NCI-H446 (cell line): Measurements from ENCODE around the gene BOD1.
A peak's percentile ranks its signal among the peaks of the same experiment; 100 is the strongest.

Source experiments
- DNase-seq, 2 experiments: peaks; one replicate each; lab custom pipeline; 2025; lab: John Stamatoyannopoulos, UW

The BOD1 gene

DNA sequence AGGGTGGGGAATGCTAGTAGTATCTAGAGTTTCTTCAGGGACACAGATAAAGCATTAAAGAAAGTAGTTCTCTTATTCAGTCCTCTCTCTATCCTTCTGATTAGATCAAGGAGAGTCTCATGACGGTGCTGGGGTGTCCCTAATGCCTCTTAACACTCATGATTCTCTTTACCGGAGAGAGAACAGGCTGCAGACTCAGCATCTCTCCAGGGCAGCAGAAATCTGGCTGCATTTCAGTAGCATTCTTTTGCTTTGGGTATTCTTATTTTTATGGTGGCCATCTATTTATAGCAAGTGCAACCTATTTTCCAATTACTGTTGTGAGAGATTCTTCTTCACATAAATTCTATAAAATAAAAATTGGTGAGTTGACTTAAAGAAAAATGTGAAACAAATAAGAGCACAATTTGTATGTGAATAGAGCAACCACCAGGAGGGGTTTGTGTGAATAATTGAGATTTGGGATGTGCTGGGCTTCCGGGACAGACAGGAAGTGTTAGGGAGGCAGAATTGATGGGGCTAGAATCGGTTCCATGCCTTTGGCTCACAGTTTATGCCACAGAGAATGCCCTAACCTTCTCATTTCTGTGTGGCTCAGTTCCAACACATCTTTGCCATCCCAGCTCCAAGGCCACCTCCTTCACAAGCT, 23.8 kb upstream of the BOD1 start:
- DNase-seq = no peak

DNA sequence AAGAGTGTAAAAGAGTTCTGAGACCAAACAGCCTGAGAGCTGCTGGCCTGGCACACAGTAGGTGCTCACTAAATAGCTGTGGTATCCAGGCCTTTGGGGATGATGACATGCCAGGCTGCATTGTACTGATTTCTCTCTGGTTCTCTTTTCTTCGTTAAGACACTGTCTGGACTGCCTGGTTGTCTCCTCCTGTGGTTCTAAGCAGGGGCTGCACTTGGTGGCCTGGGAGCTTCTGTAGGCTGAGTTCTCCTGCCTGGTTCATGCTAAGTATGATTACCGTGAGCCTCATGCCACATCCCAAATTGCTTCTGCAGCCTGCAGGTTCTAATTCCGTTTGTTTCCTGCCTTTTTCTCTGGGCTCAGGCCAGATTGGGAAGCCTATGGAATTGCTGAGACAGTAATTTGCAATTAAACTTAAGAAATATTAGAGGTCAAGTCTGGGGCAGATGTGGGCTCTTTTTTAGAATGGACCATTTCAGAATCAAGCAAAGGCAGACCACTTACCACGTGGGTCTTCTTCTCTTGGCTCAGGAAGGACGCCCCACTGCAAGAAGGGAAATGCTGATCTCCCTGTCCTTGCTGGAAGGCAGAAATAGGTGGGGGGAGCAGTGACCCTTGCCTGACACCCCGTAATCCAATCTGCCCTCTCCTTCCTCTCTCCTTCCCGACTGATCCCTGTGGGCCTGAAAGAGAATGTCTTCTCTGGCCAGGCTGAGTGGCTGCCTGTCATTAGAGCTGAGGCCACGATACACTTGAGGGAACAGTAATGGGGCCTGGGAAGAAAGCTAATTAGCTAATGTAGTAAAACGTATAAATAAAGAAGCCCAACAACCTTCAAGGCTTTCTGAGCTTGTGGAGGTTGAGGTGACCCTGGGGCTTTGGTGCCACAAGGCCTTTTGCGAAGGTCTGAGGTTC, 21.9 kb upstream of the BOD1 start:
- DNase-seq = no peak

DNA sequence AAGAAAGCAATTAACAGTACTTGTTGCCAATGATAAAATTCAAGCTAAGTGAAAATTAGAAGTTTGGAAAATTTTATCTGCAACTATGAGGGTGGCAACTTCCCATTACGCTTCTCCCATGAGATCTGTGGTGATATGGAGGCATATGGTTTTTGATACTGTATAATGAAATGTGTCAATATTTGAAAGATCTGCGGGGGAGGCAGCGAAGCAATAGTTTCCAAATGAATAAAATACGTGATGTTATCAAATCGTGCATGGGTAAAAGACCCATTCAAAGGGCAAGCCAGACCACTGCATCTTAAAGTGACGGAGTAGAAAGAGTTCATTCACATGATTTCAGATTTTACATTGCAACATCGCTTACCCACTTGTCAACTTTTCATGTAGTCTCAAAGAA, 20.9 kb upstream of the BOD1 start:
- no peak for DNase-seq

DNA sequence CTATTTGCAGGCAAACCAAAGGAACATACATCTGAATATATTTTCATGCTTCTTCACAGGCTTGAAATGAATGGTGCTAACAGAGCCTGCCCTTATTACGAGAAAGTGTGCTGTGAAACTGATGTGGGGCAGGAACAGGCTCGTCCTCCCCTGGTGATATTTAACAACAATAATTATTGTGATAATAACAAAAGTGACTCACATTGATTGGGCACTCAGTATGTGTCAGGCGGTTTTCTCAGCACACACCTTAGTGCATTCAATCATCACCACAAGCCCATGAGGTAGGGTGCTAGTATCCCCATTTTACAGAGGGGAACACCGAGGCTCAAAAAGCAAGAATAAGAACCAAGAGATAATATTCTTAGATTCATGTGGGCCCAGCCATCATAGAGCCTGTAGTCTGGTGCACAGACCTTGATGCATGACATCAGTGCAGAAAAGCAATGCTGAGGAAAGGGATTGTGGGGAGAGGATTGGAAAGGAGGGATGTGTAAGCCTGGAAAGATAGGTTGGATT, 18.1 kb upstream of the BOD1 start:
- DNase-seq = no peak

DNA sequence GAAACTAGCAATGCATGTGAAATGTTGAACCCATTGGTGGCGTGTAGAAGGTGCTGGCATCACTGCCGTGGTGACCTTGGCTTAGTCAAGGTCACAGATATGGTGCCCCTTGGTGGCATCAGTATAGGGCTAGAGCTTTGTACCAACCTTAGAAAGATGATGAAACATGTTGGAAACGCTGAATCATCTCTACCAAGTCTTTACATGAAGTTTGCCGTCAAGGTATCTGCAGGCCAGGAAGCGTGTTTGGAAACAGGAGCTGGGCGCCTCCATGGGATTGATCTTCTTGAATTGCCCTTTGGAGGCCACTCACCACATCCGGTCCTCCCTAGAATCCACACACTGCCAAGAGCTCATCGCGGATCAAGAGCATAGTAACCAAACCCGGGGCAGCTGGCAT, 16.9 kb upstream of the BOD1 start:
- DNase-seq = no peak

DNA sequence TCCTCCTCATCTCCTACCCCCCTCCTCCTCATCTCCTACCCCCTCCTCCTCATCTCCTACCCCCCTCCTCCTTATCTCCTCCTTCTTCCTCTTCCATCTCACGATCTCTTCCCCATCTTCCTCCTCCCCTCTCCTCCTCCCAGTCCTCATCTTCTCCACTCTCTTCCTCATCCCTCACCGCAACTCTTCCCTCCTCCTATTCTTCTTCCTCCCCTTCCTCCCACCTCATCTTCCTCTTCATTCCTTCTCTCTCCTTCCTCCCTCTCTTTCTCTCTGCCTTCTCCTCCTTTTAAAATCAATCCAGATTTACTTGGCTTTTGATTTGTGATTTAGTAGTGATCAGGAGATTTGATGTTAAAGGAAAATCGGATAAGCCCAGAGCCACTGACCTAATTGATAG, 15.0 kb upstream of the BOD1 start:
- no peak for DNase-seq

DNA sequence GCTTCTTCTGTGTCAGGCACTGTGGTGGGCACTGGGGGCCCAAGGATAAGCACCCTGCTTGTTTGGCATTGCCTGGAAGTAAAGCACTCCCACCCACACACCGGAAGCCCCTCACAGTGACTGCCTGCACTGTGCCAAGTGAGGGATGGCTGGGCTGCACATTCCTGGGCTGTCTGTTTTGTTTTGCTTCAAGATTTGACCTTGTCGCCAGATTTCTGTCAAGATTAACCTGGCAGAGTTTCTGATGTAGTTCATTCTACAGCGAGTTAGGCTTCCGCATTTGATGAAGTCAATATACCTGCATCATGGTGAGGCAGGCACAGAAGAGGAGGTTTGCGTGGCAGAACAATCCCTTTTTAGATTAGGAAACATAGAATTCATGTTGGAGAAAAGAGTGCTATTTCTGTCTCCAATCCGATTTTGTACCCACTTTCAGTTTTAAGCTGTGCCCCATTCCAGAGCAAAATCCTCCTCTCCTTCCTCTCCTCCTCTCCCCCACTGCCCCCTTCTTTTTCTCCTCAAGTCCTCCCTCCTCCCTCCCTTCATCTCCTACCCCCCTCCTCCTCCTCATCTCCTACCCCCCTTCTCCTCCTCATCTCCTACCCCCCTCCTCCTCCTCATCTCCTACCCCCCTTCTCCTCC, 14.4 kb upstream of the BOD1 start:
- no peak for DNase-seq

DNA sequence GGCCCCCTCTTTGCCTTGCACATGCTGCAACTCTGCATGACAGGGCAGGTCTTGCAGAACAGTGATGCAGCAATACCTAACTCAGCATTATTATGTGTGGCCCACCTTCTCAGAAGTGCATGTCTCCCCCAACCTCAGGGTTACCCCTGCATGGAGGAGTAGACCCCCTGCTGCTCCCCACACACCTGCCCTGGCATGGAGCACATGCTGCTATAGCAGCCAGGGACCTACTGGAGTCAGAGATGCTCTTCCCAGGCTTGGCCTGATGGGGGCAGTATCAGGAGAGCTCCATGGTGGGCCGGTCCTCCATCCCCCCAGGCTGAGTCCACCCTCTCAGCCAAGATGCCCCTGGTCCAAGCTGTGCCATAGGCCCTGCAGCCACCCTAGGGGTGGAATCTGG, 13.2 kb upstream of the BOD1 start:
- no peak for DNase-seq

DNA sequence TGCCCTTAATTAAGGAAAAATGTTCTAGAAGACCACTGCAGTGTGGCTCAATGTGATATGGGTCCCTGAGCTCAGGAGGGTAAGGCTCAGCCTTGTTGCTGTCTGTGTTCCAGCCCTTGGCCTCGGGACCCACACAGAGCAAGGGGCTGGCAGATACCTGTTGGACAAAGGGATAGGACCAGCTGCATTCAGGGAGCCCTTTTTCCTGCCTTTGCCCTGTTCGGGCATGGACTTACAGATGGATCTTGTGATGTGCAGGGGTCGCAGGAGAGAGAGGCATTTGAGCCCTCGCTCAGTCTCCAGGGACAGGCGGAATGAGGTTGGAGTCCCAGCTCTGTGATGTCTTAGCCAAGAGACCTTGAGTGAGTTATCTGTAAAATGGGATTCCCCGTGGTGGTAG, 12.1 kb upstream of the BOD1 start:
- no peak for DNase-seq

DNA sequence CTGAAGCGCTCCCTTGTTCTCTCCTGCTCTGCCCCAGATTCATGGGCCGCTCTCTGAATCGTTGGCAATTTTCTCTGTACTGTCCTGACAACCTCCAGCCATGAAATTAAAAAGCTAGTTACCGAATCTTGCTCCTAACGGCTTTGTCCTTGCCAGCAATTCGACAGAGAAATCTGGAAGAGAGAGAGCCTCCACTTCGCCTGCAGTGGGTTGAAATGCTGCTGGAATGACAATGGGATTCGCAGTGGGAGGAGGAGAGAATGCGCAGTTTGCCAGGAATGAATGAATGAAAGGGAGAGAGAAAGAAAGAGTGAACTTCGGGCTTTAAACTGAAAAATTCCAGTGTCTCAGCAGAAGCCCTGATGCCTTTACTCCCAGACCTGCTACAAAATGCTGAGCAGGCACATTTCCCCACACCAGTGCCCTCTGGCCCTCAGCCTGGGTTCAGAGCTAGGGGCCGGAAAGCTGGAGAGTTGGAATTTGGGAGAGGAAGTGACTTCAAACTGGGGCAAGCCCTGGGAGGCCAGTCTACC, 11.5 kb upstream of the BOD1 start:
- DNase-seq = no peak

DNA sequence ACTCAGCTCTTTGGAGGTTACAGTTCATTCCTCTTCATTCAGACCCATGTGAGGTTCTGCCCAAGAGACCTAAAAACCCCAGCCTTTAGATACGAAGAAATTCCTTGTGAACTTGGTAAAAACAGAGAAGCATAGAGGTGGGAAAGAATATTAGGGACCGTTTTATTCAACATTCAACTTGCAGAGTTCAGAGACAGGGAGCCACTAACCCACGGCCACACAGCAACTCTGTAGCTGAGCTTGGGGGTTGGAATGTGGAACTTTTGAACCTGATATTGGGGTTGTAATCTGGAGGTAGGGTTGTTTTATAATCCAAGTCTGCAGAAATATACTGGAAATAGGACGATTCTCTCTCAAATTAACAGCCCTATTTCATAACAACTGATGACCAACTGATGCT, 10.8 kb upstream of the BOD1 start:
- no peak for DNase-seq

DNA sequence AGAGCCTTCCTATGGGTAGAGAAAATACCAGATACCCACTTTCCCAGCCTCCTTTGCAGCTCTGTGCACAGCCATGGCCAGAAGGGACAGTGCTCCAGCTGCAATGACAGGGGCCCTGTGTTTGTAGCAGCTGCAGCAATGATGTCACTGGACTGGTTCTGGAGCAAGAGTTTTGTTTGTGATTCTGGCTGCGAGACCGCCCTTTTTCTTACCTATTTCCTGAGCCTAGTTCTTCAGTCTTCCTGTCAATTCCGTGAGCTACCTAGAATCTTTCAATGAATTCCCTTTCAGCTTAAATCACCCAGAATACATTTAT, 10.0 kb upstream of the BOD1 start:
- no peak for DNase-seq

DNA sequence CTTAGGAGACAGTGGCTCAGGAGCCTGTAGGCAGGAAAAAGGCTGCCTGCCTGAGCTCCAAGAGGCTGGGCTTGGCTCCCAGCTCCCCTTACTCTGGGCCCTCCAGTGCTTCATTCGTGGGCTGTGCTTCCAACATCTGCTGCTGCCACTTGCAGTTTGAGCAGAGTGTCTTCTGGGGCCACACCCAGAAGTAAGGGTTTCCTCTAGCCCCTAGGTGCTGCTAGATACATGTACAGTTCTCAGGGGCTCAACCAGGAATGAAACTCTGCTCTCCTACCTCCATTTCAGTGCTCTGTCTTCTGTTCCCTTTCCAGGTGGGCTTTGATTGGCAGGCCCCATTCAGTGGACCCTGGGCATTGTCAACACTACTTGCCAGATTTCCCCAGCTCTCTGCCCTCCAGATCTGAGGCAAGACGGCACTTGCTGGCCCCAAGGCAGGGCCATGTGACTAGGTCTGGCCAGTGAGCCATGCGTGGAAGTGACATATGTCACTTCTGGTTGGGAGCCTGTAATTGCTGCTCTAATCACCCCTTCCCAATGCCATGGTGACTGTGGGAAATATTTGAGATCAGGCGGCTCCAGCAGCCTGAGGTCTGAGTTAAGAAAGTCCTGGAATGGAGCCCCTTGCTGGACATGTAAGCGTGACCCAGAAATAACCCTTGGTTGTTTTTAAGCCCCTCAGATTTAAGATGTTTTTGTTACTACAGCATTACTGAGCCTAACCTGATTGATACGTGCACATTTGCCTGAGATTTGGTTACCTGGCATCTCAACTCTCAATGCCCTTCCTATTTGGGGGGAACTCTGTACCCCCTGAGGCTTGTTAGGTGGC, 9.4 kb upstream of the BOD1 start:
- DNase-seq = peak in 1 of 2 experiments; percentile 5

DNA sequence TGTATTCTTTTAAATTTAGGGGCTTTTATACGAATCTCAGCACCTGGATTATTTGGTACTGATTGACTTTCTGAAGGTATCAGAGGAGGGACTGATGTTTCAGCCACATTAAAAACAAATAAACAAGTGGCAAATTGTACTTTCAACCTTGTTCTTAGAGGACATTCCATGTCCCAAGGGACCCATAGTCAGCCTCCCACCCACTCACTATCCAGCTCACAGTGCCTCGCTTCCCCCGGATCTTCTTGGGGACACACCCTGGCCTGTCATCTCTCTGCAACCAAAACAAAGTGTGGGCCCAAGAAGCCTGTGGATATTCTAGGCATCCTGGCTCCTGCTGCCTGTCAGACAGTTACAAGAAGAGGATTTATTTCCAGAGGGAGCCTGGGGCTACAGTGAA, 8.8 kb upstream of the BOD1 start:
- DNase-seq = no peak

DNA sequence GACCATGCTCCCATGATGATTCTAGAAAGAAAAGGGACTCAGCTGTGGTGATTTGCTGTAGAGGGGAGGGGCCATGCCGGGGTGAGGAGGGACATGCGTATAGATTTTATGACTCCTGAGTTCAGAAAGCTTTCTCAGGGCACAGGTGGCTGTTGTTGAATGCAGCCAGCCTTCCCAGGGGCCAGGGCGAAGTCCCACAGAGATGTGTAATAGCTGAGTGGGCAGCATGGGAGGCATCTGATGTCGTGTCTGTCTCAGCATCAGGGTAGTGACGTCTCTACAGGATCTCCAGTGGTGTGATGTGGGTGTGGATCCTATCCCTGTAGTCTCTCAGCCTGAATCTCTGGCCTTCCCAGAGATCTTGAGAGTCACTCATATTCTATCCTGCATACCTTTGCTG, 7.8 kb upstream of the BOD1 start:
- DNase-seq = no peak

DNA sequence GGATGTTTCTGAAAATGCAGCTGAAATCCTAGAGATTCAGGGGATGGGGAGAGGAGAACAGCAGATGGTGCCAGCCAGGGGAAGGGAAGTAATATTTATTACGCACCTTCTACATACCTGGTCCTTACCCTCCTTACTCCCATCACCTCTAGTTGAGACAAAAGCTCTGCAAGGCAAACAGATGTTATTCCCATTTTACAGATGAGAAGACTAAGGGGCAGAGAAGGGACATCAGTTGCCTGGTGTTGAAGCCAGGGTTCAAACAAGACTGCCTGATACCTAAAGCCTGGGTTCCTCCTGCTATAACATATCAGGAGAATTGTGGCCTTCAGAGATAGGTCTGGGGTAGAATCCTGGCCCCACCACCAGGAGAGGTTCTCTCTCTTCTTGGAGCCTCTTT, 7.3 kb upstream of the BOD1 start:
- no peak for DNase-seq

DNA sequence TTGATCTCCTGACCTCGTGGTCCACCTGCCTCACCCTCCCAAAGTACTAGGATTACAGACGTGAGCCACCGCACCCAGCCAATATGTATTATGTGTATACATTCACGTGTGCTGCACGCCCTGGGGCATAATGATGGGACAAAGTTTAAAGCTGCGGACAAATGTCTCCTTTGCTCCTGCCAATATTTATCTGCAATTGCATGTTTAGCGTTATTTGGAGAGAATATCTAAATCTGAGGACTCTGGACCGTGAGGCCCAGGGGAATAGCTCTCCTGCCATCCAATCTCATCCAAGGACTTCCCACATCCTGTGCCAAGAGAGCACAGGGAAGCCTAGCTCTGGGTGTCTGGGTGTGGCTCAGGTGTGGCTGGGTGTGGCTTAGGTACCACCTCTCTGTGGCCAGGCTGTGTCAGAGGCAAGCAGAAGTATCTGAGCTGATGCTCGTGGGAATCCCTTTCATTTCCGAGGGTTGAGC, 6.9 kb upstream of the BOD1 start:
- no peak for DNase-seq

DNA sequence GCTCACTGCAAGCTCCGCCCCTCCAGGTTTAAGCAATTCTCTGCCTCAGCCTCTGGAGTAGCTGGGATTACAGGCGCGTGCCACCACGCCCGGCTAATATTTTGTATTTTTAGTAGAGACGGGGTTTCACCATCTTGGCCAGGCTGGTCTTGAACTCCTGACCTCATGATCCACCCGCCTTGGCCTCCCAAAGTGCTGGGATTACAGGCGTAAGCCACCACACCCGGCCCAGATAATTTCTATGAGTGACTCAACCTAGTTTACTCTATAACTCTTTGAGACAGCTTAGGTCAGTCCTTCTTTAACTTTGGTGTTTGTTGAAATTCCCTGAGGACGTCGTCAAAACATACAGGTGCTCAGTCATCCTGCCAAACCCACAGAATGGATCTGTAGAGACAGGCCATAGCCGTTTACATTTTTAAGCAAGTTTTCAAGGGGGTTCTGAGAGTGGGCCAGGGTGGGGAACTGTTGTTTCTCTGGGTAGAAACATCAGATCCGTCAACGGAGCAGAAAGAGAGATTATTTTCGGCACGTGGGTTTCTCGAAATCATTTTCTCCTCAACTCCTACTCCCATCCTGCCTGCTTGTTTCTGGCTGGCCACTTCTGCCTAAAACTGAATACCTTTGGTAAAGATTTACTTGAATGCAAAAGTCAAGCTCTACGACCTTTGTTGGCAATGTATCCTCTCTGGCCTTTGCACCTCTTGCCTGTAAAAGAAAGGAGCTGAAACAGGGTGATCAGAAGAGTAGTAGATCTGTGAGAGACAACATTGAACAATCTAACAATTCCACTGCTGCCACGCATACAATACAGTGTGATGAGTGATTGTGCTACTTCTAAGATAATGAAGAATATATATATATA, 6.0 kb upstream of the BOD1 start:
- no peak for DNase-seq

DNA sequence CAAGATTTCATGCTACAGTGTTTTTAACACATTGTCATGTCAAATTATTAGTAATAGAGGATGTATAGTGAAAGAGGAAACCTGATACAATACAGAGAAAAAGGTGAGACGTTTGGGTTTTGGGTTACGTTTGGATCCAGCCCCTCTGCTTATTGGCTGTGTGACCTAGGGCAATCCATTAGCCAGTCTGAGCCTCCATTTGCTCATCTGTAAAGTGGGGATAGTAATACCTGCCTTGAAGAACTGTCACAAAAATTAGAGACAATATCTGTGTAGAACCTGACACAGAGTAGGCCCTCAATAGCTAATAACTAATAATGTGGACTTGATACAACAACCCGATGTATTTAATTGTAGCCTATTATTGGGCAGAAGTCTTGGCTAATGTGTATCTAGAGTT, 4.3 kb upstream of the BOD1 start:
- no peak for DNase-seq

DNA sequence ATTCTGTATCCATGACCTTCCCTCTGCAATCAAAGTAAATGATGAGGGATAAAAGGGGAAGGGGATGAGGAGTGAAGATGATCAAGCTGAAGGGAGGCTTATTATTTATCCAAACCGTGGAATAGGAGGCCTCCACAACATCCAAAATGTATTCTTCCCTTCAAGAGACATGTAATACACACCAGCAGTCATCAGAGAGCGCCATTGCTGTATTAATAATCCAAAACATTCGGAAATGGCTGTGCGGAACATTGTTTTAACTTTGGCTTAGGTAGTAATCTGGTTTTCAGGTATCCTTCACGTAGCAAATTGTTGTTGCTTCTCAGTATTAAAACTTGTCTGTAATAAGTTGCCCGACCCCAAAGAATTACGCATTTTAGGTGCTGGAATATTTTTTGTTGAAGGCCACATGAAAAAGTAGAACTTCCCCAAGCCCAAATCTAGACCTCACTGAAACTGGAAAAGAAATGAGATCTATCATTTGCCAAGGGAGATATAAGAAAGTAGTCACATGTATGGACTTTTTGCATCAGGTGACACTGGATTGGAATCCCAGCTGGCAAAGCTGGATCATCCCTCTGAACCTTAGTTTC, 2.6 kb upstream of the BOD1 start:
- peak; percentile 42 to 54 for DNase-seq
